IPS-18a (cell line): ENCODE measurements around the gene ASCC1.

Source experiments
- H3K27ac ChIP-seq: one replicate; pipeline ENCODE4 v1.5.1; 2013; ENCODE audit warnings: low read length
- H3K27me3 ChIP-seq: one replicate; pipeline ENCODE4 v1.6.1; 2013; ENCODE audit warnings: mild to moderate bottlenecking, low read length; ENCODE audit not compliant: control insufficient read depth, insufficient read depth
- H3K36me3 ChIP-seq: one replicate; pipeline ENCODE4 v1.6.1; 2013; ENCODE audit warnings: low read depth, low read length; ENCODE audit not compliant: control insufficient read depth
- H3K4me1 ChIP-seq: one replicate; pipeline ENCODE4 v1.6.1; 2013; ENCODE audit warnings: low read depth, low read length; ENCODE audit not compliant: control insufficient read depth
- H3K4me3 ChIP-seq: one replicate; pipeline ENCODE4 v1.5.1; 2013; ENCODE audit warnings: low read length
- H3K9ac ChIP-seq: one replicate; pipeline ENCODE4 v1.6.1; 2013; ENCODE audit warnings: mild to moderate bottlenecking, low read length, moderate library complexity
- H3K9me3 ChIP-seq: one replicate; pipeline ENCODE4 v1.6.1; 2013; ENCODE audit warnings: low read depth, low read length; ENCODE audit not compliant: control insufficient read depth

ASCC1 gene

DNA sequence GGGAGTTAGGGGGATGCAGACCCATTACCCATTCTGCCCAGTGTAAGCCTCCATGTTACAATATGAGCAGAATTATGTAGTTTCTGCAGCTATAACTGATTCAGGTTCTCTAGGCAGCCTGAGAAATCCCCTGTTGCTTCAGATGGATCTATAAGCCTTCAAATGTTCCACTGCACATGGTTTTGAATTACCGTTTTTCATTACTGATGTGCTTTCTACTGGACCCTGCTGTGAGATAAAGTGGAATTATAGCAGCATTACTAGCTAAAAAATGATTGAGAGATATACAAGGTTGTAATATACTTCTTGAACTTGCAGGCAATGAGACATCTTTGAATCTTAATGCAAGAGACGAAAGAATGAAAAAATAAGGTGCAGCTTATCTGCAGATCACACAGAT is 38.6 kb downstream of the ASCC1 start:
- Histone ChIP-seq H3K9me3 (no peaks in the 10 kb centered on the region), H3K27ac (no peak overlapping the region), H3K9ac (no peak overlapping the region), H3K4me3 (no peak overlapping the region), H3K36me3 (peaks cover 4% of the 10 kb centered on the region), H3K27me3 (no peaks in the 10 kb centered on the region), H3K4me1 (no peaks in the 10 kb centered on the region)

- Histone ChIP-seq H3K9ac (no peak overlapping the region), H3K4me1 (no peaks in the 10 kb centered on the region), H3K27ac (no peak overlapping the region), H3K4me3 (no peak overlapping the region), H3K9me3 (no peaks in the 10 kb centered on the region), H3K27me3 (no peaks in the 10 kb centered on the region), H3K36me3 (peaks cover 4% of the 10 kb centered on the region)
Observed at GRCh38 chr10:72176701-72177100, 39.4 kb downstream of the ASCC1 start.

DNA sequence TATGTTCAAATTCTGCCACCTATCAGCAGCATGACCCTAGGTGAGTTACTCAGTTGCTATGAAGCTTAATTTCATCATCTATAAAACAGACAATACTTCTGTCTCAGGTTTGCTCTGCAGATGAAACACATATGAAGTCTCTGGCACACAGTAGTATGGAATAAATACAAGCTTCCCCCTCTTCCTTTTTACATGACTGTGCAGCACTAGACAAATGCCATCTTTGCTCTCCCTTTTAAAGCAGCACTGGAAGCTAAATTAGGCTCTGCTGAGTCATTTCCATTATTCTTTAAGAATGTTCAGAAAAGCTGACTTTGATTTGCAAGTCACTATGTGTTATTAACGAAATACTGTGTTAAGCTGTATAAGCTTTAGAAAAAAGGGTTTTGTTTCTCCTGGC is 40.9 kb downstream of the ASCC1 start:
- Histone ChIP-seq H3K27me3 (no peaks in the 10 kb centered on the region), H3K4me1 (no peaks in the 10 kb centered on the region), H3K27ac (no peak overlapping the region), H3K36me3 (peaks cover 4% of the 10 kb centered on the region), H3K9ac (no peak overlapping the region), H3K9me3 (no peaks in the 10 kb centered on the region), H3K4me3 (no peak overlapping the region)

GRCh38 chr10:72174297-72174662 is 41.8 kb downstream of the ASCC1 start:
- H3K27me3 ChIP-seq = no peaks in the 10 kb centered on the region
- no peak overlapping the region for H3K9ac ChIP-seq
- no peaks in the 10 kb centered on the region for H3K9me3 ChIP-seq
- peaks cover 4% of the 10 kb centered on the region for H3K36me3 ChIP-seq
- H3K27ac ChIP-seq = no peak overlapping the region
- no peaks in the 10 kb centered on the region for H3K4me1 ChIP-seq
- no peak overlapping the region for H3K4me3 ChIP-seq

GRCh38 chr10:72173619-72174296 is 42.3 kb downstream of the ASCC1 start:
- H3K9me3 ChIP-seq = no peaks in the 10 kb centered on the region
- no peaks in the 10 kb centered on the region for H3K27me3 ChIP-seq
- no peak overlapping the region for H3K27ac ChIP-seq
- no peaks in the 10 kb centered on the region for H3K4me1 ChIP-seq
- H3K9ac ChIP-seq = no peak overlapping the region
- no peaks in the 10 kb centered on the region for H3K36me3 ChIP-seq
- H3K4me3 ChIP-seq = no peak overlapping the region

DNA sequence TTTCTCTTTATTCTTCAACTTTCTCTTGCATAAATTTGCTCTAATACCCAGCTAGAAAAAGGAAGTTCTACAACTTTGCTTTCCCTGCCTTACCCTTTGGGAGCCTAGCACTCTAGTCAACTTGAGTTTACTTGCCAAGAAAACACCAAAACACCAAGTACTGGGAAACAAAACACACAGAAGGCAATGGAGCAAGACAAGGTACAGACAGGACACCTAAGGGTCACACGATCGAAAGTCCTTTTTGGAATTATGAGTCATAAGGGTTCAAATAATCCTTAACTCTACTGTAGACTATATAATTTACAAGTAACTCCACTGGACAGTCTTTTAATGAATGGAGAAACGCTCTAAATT is 42.8 kb downstream of the ASCC1 start:
- Histone ChIP-seq H3K36me3 (no peaks in the 10 kb centered on the region), H3K4me1 (no peaks in the 10 kb centered on the region), H3K27me3 (no peaks in the 10 kb centered on the region), H3K9ac (no peak overlapping the region), H3K4me3 (no peak overlapping the region), H3K9me3 (no peaks in the 10 kb centered on the region), H3K27ac (no peak overlapping the region)

- H3K36me3 ChIP-seq = no peaks in the 10 kb centered on the region
- no peak overlapping the region for H3K9ac ChIP-seq
- no peak overlapping the region for H3K4me3 ChIP-seq
- no peak overlapping the region for H3K27ac ChIP-seq
- H3K27me3 ChIP-seq = no peaks in the 10 kb centered on the region
- H3K9me3 ChIP-seq = no peaks in the 10 kb centered on the region
- H3K4me1 ChIP-seq = no peaks in the 10 kb centered on the region
Observed at GRCh38 chr10:72171175-72171630, 44.9 kb downstream of the ASCC1 start.

DNA sequence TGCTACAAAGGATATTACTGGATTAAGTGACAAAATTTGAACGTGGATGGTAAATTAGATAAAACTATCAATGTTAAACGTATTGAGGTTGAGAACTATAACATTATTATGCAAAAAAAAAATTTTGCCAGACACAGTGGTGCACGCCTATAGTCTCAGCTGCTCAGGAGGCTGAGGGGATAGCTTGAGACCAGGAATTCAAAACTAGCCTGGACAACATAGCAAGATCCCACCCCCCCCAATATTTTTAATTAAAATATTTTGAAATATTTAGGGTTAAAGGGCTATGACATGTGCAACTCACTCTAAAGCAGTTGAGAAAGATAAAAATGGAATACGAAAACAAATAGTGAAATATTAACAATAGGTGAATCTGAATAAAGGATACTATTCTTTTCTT is 45.3 kb downstream of the ASCC1 start:
- Histone ChIP-seq H3K27me3 (no peaks in the 10 kb centered on the region), H3K27ac (no peak overlapping the region), H3K9ac (no peak overlapping the region), H3K9me3 (no peaks in the 10 kb centered on the region), H3K36me3 (no peaks in the 10 kb centered on the region), H3K4me3 (no peak overlapping the region), H3K4me1 (no peaks in the 10 kb centered on the region)

GRCh38 chr10:72170263-72170662 is 45.8 kb downstream of the ASCC1 start:
- no peaks in the 10 kb centered on the region for H3K36me3 ChIP-seq
- H3K4me1 ChIP-seq = no peaks in the 10 kb centered on the region
- no peaks in the 10 kb centered on the region for H3K9me3 ChIP-seq
- H3K9ac ChIP-seq = no peak overlapping the region
- no peak overlapping the region for H3K27ac ChIP-seq
- no peak overlapping the region for H3K4me3 ChIP-seq
- H3K27me3 ChIP-seq = no peaks in the 10 kb centered on the region

DNA sequence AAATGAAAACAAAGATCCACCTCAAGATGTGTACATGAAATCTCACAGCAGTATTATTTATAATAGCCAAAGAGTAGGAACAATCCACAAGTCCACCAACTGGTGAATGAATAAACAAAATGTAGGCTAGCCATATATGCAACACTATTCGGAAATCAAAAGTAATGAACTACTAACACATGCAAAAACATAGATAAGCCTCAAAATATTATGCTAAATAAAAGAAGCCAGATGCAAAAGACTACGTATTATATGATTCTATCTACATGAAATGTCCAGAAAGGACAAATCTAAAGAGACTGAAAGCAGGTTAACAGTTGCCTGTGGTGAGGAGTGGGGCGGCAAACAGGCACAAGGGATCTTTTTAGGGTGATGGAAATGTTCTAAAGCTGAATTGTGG is 49.0 kb downstream of the ASCC1 start:
- Histone ChIP-seq H3K9ac (no peak overlapping the region), H3K36me3 (no peaks in the 10 kb centered on the region), H3K4me3 (no peak overlapping the region), H3K4me1 (no peaks in the 10 kb centered on the region), H3K27me3 (no peaks in the 10 kb centered on the region), H3K9me3 (no peaks in the 10 kb centered on the region), H3K27ac (no peak overlapping the region)

GRCh38 chr10:72164617-72165016 is 51.5 kb downstream of the ASCC1 start:
- H3K4me1 ChIP-seq = no peaks in the 10 kb centered on the region
- no peaks in the 10 kb centered on the region for H3K9me3 ChIP-seq
- H3K27ac ChIP-seq = no peak overlapping the region
- H3K27me3 ChIP-seq = no peaks in the 10 kb centered on the region
- no peaks in the 10 kb centered on the region for H3K36me3 ChIP-seq
- no peak overlapping the region for H3K9ac ChIP-seq
- no peak overlapping the region for H3K4me3 ChIP-seq

GRCh38 chr10:72162978-72163377 is 53.1 kb downstream of the ASCC1 start:
- Histone ChIP-seq H3K27me3 (no peaks in the 10 kb centered on the region), H3K9me3 (no peaks in the 10 kb centered on the region), H3K4me3 (no peak overlapping the region), H3K4me1 (no peaks in the 10 kb centered on the region), H3K27ac (no peak overlapping the region), H3K36me3 (no peaks in the 10 kb centered on the region), H3K9ac (no peak overlapping the region)
